ENCODE data around the gene MCCD1.
"Not testable (repeated sequence)": the region's sequence is repeated elsewhere in the genome, so short reads cannot be mapped to it uniquely, and the experiment has no call there.

Gene MCCD1, protein sequence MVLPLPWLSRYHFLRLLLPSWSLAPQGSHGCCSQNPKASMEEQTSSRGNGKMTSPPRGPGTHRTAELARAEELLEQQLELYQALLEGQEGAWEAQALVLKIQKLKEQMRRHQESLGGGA

GRCh38 chr6:31528821-31529328 is at the start of gene MCCD1:
MCCD1 (plus strand) TSS chr6:31528962; CDS start chr6:31529015, 53 bp downstream.
- Mint-ChIP-seq H3K36me3 (peaks cover 7% of the 10 kb centered on the region), H3K27me3 (no peaks in the 10 kb centered on the region), H3K4me3 (no peak within 1 kb of the TSS), H3K4me1 (peaks cover 20% of the 10 kb centered on the region), H3K27ac (no peak within 1 kb of the TSS), H3K9me3 (no peaks in the 10 kb centered on the region)

- Mint-ChIP-seq H3K36me3 (no peaks in the 10 kb centered on the region), H3K9me3 (no peaks in the 10 kb centered on the region), H3K4me3 (no peak overlapping the region), H3K27ac (no peak overlapping the region), H3K4me1 (peaks cover 14% of the 10 kb centered on the region), H3K27me3 (no peaks in the 10 kb centered on the region)
These were observed 49.4 kb upstream of the MCCD1 start for GRCh38 chr6:31479151-31479932.

- Mint-ChIP-seq H3K36me3 (no peaks in the 10 kb centered on the region), H3K9me3 (no peaks in the 10 kb centered on the region), H3K27ac (no peak overlapping the region)
These were observed 48.7 kb upstream of the MCCD1 start for GRCh38 chr6:31479933-31480535.

GRCh38 chr6:31480574-31480973 is 48.2 kb upstream of the MCCD1 start:
- H3K27ac Mint-ChIP-seq, result no peak overlapping the region

More at GRCh38 chr6:31479933-31480535, 48.7 kb upstream of the MCCD1 start:
- Mint-ChIP-seq H3K4me1 (peaks cover 7% of the 10 kb centered on the region), H3K4me3 (no peak overlapping the region), H3K27me3 (no peaks in the 10 kb centered on the region)

GRCh38 chr6:31483392-31483791 is 45.4 kb upstream of the MCCD1 start:
- Mint-ChIP-seq H3K27me3 (no peaks in the 10 kb centered on the region), H3K9me3 (no peaks in the 10 kb centered on the region), H3K4me1 (no peaks in the 10 kb centered on the region), H3K4me3 (no peak overlapping the region), H3K36me3 (no peaks in the 10 kb centered on the region), H3K27ac (no peak overlapping the region)

More at GRCh38 chr6:31480574-31480973, 48.2 kb upstream of the MCCD1 start:
- no peaks in the 10 kb centered on the region for H3K27me3 Mint-ChIP-seq
- peaks cover 4% of the 10 kb centered on the region for H3K4me1 Mint-ChIP-seq
- no peaks in the 10 kb centered on the region for H3K36me3 Mint-ChIP-seq
- no peak overlapping the region for H3K4me3 Mint-ChIP-seq
- H3K9me3 Mint-ChIP-seq, result no peaks in the 10 kb centered on the region

- Mint-ChIP-seq H3K4me3 (no peak overlapping the region), H3K36me3 (no peaks in the 10 kb centered on the region), H3K27ac (no peak overlapping the region), H3K27me3 (no peaks in the 10 kb centered on the region), H3K4me1 (no peaks in the 10 kb centered on the region), H3K9me3 (no peaks in the 10 kb centered on the region)
These were observed 43.7 kb upstream of the MCCD1 start for GRCh38 chr6:31485055-31485454.

DNA sequence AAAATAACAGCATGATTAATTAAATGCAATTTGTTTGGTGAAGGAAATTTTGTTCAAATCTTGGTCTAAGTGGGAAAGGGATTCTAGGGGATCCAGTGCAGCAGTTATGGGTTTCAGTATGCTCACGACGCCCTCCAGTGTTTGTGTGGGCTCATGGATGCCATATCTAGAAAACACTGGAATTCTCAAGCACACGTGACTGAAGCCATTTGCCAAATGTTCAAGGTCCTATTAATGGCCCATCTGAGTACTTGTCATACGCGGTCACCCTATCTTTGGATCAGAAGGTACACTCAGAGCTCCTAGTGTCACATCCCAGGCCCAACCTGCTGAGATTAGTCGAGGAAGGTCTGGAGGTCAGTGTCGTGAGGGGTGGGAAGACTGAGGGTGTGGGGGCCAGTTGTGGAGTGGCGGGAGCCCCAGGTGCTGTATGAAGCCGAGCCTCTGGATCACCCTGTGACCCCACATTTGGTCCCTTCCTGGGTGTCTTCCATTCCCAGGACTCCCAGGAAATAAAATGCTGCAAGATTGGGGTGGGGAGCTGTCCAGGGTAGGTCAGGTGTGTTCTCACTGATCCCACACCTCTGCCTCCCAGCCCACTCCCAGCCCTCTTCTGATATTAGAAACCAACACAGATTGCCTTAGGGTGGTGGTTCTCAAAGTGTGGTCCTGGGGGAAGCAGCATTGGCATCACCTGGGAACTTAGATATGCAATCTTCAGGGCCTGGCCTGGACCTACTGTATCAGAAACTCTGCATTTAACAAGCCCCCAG is 42.5 kb upstream of the MCCD1 start:
- not testable (repeated sequence) for H3K36me3 Mint-ChIP-seq, H3K27me3 Mint-ChIP-seq, H3K4me1 Mint-ChIP-seq, H3K4me3 Mint-ChIP-seq, H3K27ac Mint-ChIP-seq, H3K9me3 Mint-ChIP-seq

DNA sequence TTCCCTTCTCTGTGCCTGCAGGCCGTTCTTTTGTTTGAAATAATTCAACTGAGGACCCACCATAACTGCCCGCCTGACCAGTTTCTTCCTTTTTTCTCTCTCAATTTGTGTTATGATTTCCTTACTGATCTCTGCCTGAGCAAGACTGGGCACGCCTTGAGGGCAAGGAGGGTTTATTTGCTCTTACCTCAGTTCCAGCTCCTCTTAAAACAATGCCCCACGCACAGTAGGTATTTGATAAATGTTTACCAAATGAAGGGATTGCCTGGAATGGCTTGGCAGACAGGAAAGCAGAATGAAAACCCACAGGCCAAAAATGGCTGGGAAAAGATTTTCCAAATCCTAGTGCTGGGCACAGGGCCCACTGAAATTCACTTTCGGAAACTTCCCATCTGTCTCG is 41.1 kb upstream of the MCCD1 start:
- not testable (repeated sequence) for H3K36me3 Mint-ChIP-seq, H3K27ac Mint-ChIP-seq, H3K9me3 Mint-ChIP-seq, H3K4me3 Mint-ChIP-seq, H3K27me3 Mint-ChIP-seq, H3K4me1 Mint-ChIP-seq

DNA sequence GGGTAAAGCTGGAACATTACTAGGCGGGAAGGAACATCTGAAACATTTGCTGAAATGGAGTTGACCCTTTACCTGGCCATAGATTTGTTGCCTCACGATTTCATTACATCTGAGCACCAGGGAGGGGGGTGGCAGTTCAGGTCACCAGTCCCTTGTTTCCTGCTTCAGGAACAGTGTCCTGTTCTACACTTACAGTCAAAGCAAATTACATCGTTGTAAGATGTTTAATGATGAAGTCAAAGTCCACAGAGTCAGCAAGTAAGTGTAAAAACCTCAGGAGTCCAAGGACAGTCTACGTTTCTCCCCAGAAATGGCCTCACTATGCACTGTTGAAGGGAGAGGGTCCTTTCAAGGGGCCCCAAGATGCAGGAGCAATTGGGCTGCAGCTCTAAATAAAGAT is 39.7 kb upstream of the MCCD1 start:
- H3K27me3 Mint-ChIP-seq, result no peaks in the 10 kb centered on the region
- H3K27ac Mint-ChIP-seq, result no peak overlapping the region
- H3K36me3 Mint-ChIP-seq, result no peaks in the 10 kb centered on the region
- no peak overlapping the region for H3K4me3 Mint-ChIP-seq
- H3K9me3 Mint-ChIP-seq, result no peaks in the 10 kb centered on the region
- H3K4me1 Mint-ChIP-seq, result peaks cover 15% of the 10 kb centered on the region

GRCh38 chr6:31490115-31490873 is 38.5 kb upstream of the MCCD1 start:
- Mint-ChIP-seq H3K4me3 (no peak overlapping the region), H3K27ac (no peak overlapping the region), H3K4me1 (peaks cover 18% of the 10 kb centered on the region), H3K9me3 (no peaks in the 10 kb centered on the region), H3K36me3 (no peaks in the 10 kb centered on the region), H3K27me3 (no peaks in the 10 kb centered on the region)

GRCh38 chr6:31493550-31493874 is 35.2 kb upstream of the MCCD1 start:
- not testable (repeated sequence) for H3K9me3 Mint-ChIP-seq, H3K36me3 Mint-ChIP-seq, H3K27me3 Mint-ChIP-seq
- Mint-ChIP-seq H3K4me3 (peak overlapping the region; percentile 79), H3K27ac (peak overlapping the region; percentile 78), H3K4me1 (peaks cover 41% of the 10 kb centered on the region)

- peak overlapping the region; percentile 80 for H3K27ac Mint-ChIP-seq
- no peaks in the 10 kb centered on the region for H3K27me3 Mint-ChIP-seq
- no peaks in the 10 kb centered on the region for H3K36me3 Mint-ChIP-seq
- H3K4me3 Mint-ChIP-seq, result peak overlapping the region; percentile 79
- peaks cover 47% of the 10 kb centered on the region for H3K4me1 Mint-ChIP-seq
- no peaks in the 10 kb centered on the region for H3K9me3 Mint-ChIP-seq
These were observed 34.7 kb upstream of the MCCD1 start for GRCh38 chr6:31493875-31494694.

DNA sequence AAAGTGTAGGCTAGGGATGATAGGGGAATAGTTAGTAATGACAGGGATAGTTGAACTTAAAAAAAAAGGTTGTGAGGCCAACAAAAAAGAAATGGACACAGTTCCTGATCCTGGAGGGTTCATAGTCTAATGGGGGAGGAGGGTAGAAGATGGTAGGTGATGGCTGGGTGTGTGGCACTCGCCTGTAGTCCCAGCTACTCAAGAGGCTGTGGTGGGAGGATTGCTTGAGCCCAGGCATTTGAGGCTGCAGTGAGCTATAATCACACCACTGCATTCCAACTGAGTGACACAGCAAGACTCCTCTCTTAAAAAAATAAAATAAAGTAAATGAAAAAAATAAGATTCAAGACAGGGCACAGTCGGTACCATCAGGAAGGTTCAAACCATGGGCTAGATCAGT is 33.2 kb upstream of the MCCD1 start:
- Mint-ChIP-seq H3K4me1 (peaks cover 55% of the 10 kb centered on the region), H3K27ac (peak overlapping the region; percentile 75), H3K4me3 (peak overlapping the region; percentile 79), H3K9me3 (no peaks in the 10 kb centered on the region), H3K27me3 (no peaks in the 10 kb centered on the region), H3K36me3 (no peaks in the 10 kb centered on the region)

GRCh38 chr6:31496826-31497225 is 31.9 kb upstream of the MCCD1 start:
- Mint-ChIP-seq H3K4me3 (peak overlapping the region; percentile 91), H3K27ac (peak overlapping the region; percentile 75), H3K4me1 (peaks cover 65% of the 10 kb centered on the region)
- H3K27me3 Mint-ChIP-seq, H3K9me3 Mint-ChIP-seq, H3K36me3 Mint-ChIP-seq: not testable (repeated sequence)

Measured in activated naive CD4-positive, alpha-beta T cell treated with anti-CD3 and anti-CD28 coated beads, Interleukin-2, amount 50 U/mL, for 24 hours (primary cell).